MCF 10A (cell line): Measurements from ENCODE around the gene CPEB2. TPM values are rescaled to one million over a fixed set of nuclear protein-coding genes. Genes with fewer than 3 reads are reported as not detected.

ENCODE experiments used
- BruUV-seq: library from RNA; stranded (reverse); fragments of 400-500 nt; replicated peaks from 2 replicates; lab custom pipeline; 2021; lab: Mats Ljungman, UMichigan
- CTCF ChIA-PET: fragments of 300-600 bp; sonication (Branson Sonifier 250); formaldehyde crosslinking; extraction: SDS; loops from one replicate; lab custom pipeline; 2021; ENCODE audit warnings: antibody characterized with exemption, inconsistent platforms; lab: Yijun Ruan, JAX
- POLR2A ChIA-PET: fragments of 300-600, 350-650 bp; sonication (Branson Sonifier 250); formaldehyde crosslinking; extraction: SDS; loops from one replicate; lab custom pipeline; 2020; ENCODE audit warnings: antibody characterized with exemption, inconsistent platforms; lab: Yijun Ruan, JAX
- DNase-seq: peaks from one replicate; pipeline ENCODE4 v3.0.0-alpha.2; 2018; ENCODE audit not compliant: unreplicated experiment
- H3K27ac Mint-ChIP-seq: one replicate; pipeline ENCODE4 v1.8.0; 2022; ENCODE audit warnings: mild to moderate bottlenecking, low read depth, mixed read lengths; ENCODE audit not compliant: unreplicated experiment
- H3K27me3 Mint-ChIP-seq: one replicate; pipeline ENCODE4 v1.8.0; 2022; ENCODE audit warnings: mixed read lengths; ENCODE audit not compliant: insufficient read depth, unreplicated experiment
- H3K36me3 Mint-ChIP-seq: one replicate; pipeline ENCODE4 v1.8.0; 2022; ENCODE audit warnings: mild to moderate bottlenecking, moderate library complexity, mixed read lengths; ENCODE audit not compliant: insufficient read depth, unreplicated experiment
- H3K4me1 Mint-ChIP-seq: one replicate; pipeline ENCODE4 v1.8.0; 2022; ENCODE audit warnings: mixed read lengths; ENCODE audit not compliant: insufficient read depth, unreplicated experiment
- H3K4me3 Mint-ChIP-seq: one replicate; pipeline ENCODE4 v1.8.0; 2022; ENCODE audit warnings: mild to moderate bottlenecking, moderate library complexity, mixed read lengths; ENCODE audit not compliant: unreplicated experiment
- H3K9me3 Mint-ChIP-seq: one replicate; pipeline ENCODE4 v1.8.0; 2022; ENCODE audit warnings: mixed read lengths; ENCODE audit not compliant: unreplicated experiment
- CTCF ChIP-seq: fragments of 200-600 bp; IDR thresholded peaks from one replicate; pipeline ENCODE4 v1.8.0; 2022; ENCODE audit warnings: antibody characterized with exemption, mild to moderate bottlenecking; ENCODE audit not compliant: unreplicated experiment
- intact Hi-C: fragments of 100-400 bp; cut with micrococcal nuclease; formaldehyde crosslinking; loops from 2 replicates; pipeline ENCODE4 v1.14.1; 2022
- total RNA-seq: library from RNA; stranded (reverse); gene quantifications from 2 replicates; pipeline ENCODE4 v1.2.3, GENCODE V29; 2022

Gene CPEB2
- total RNA-seq, 1 experiment from 2014 or later, result 13.8 TPM

GRCh38 chr4:14985161-14985560 is 17.1 kb upstream of the CPEB2 start:
- no peaks in the 10 kb centered on the region for H3K36me3 Mint-ChIP-seq
- no peaks in the 10 kb centered on the region for H3K27me3 Mint-ChIP-seq
- H3K27ac Mint-ChIP-seq, result no peak overlapping the region

DNA sequence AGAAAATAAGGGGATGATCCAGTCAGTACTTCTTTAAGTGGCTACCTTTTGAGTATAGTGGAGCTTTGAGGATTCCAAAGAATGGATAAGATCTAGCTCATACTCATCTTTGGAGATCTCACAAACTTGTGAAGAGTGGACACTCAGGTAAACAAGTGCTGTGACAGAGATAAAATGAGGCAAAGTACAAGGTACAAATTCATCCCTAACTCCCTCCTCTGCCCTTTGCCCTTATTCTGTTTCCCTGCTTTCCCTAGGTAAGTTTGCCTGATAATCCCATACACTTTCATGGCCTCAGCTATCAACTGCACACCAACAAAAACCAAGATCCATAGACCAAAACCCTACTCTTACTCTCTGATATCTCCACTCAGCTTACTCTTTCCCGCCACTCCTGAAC is 16.4 kb upstream of the CPEB2 start:
- no peak for TF ChIP-seq CTCF
- CTCF ChIA-PET, result no interaction called here
- DNase-seq, result no peak
- Mint-ChIP-seq H3K4me1 (no peaks in the 10 kb centered on the region), H3K4me3 (no peak overlapping the region), H3K9me3 (no peaks in the 10 kb centered on the region), H3K27ac (no peak overlapping the region), H3K27me3 (no peaks in the 10 kb centered on the region), H3K36me3 (no peaks in the 10 kb centered on the region)
- intact Hi-C loops, result no loop called here
- BruUV-seq, result no TSS peak
- POLR2A ChIA-PET, result interaction anchor here (0.8 to 3.1 kb wide), 2 partner anchors 14 to 66 kb away, joined by 3 to 22 read pairs; no protein-coding TSS in a partner anchor

More at GRCh38 chr4:14985161-14985560, 17.1 kb upstream of the CPEB2 start:
- CTCF ChIA-PET, result no interaction called here
- POLR2A ChIA-PET, result interaction anchor here (0.8 to 3.1 kb wide), 3 partner anchors 10 to 65 kb away, joined by 3 to 22 read pairs (median 9); no protein-coding TSS in a partner anchor
- no peak for DNase-seq
- Mint-ChIP-seq H3K4me1 (no peaks in the 10 kb centered on the region), H3K4me3 (no peak overlapping the region), H3K9me3 (no peaks in the 10 kb centered on the region)
- intact Hi-C loops, result no loop called here
- no TSS peak for BruUV-seq
- no peak for TF ChIP-seq CTCF

GRCh38 chr4:14987054-14987453 is 15.2 kb upstream of the CPEB2 start:
- H3K27me3 Mint-ChIP-seq, result no peaks in the 10 kb centered on the region
- no peaks in the 10 kb centered on the region for H3K9me3 Mint-ChIP-seq
- CTCF ChIA-PET, result no interaction called here
- H3K36me3 Mint-ChIP-seq, result no peaks in the 10 kb centered on the region
- H3K4me1 Mint-ChIP-seq, result no peaks in the 10 kb centered on the region
- H3K27ac Mint-ChIP-seq, result no peak overlapping the region
- BruUV-seq, result no TSS peak
- no peak overlapping the region for H3K4me3 Mint-ChIP-seq
- POLR2A ChIA-PET, result interaction anchor here (1.0 kb wide), 1 partner anchor 10 kb away, joined by 3 read pairs; no protein-coding TSS in a partner anchor
- intact Hi-C loops, result no loop called here
- TF ChIP-seq CTCF, result no peak
- DNase-seq, result no peak

GRCh38 chr4:14990484-14990883 is 11.8 kb upstream of the CPEB2 start:
- intact Hi-C loops, result no loop called here
- no TSS peak for BruUV-seq
- no peak for DNase-seq
- Mint-ChIP-seq H3K4me3 (no peak overlapping the region), H3K9me3 (no peaks in the 10 kb centered on the region), H3K36me3 (peaks cover 3% of the 10 kb centered on the region), H3K4me1 (peaks cover 12% of the 10 kb centered on the region), H3K27me3 (no peaks in the 10 kb centered on the region), H3K27ac (no peak overlapping the region)
- TF ChIP-seq CTCF, result no peak
- CTCF ChIA-PET, result interaction anchor here (0.6 to 1.8 kb wide), 3 partner anchors 12 to 1336 kb away, joined by 3 to 6 read pairs (median 4); no protein-coding TSS in a partner anchor
- POLR2A ChIA-PET, result interaction anchor here (2.6 kb wide), 1 partner anchor 11 kb away, joined by 14 read pairs; no protein-coding TSS in a partner anchor
